Transverse colon (tissue), 4 donors: ENCODE data around the gene ROBO1. TPM values are rescaled to one million over a fixed set of nuclear protein-coding genes. Genes with fewer than 3 reads are reported as not detected.

Experiments used
- DNase-seq: peaks from one replicate; pipeline ENCODE4 v3.0.0-alpha.2; 2019
- H3K27ac ChIP-seq, 4 donors: fragments of 200-600 bp; sonication (generic); 2 replicates each; pipeline ENCODE4 v1.5.1; 2016 to 2018; ENCODE audit warnings: inconsistent platforms in 4 of 4
- H3K27me3 ChIP-seq: fragments of 200-600 bp; sonication (generic); 2 replicates; pipeline ENCODE4 v1.5.1; 2017; ENCODE audit warnings: inconsistent platforms
- H3K36me3 ChIP-seq, 4 donors: fragments of 200-600 bp; sonication (generic); 2 replicates each; pipeline ENCODE4 v1.5.1; 2017 to 2019; ENCODE audit warnings: inconsistent platforms in 4 of 4
- H3K4me1 ChIP-seq, 4 donors: fragments of 200-600 bp; sonication (generic); 2 replicates each; pipeline ENCODE4 v1.5.1; 2017 to 2020; ENCODE audit warnings: inconsistent platforms in 4 of 4
- H3K4me3 ChIP-seq, 4 donors: fragments of 200-600 bp; sonication (generic); 1 replicate in 1 of 4; 2 replicates in 3 of 4; pipeline versions ENCODE4 v1.5.1 to v1.6.1; 2017 to 2019; ENCODE audit warnings: inconsistent platforms in 4 of 4
- H3K9me3 ChIP-seq, 2 donors: fragments of 200-600 bp; sonication (generic); 2 replicates each; pipeline ENCODE4 v1.5.1; 2017 to 2019; ENCODE audit warnings: inconsistent platforms in 2 of 2
- CTCF ChIP-seq, 5 experiments: fragments of 200-600 bp in 3 of 5; fragments of 450-650 bp in 2 of 5; sonication (generic) in 3 of 5; IDR thresholded peaks; 1 replicate in 2 of 5; 2 replicates in 3 of 5; pipeline ENCODE4 v1.5.1; 2016 to 2017; ENCODE audit warnings: antibody characterized with exemption in 5 of 5, inconsistent platforms in 3 of 5, mild to moderate bottlenecking in 2 of 5, moderate library complexity in 1 of 5
- EP300 ChIP-seq: sonication (generic); formaldehyde crosslinking; IDR thresholded peaks from one replicate; pipeline ENCODE4 v1.6.1; 2017; ENCODE audit warnings: antibody characterized with exemption, low read depth
- POLR2A ChIP-seq: fragments of 450-650 bp; IDR thresholded peaks from one replicate; pipeline ENCODE4 v1.6.1; 2016; ENCODE audit warnings: antibody characterized with exemption, mild to moderate bottlenecking, moderate library complexity
- POLR2AphosphoS5 ChIP-seq, 3 donors: sonication (generic); formaldehyde crosslinking; IDR thresholded peaks; one replicate each; pipeline ENCODE4 v1.6.1; 2016; ENCODE audit warnings: antibody characterized with exemption in 3 of 3
- WGBS, 2 donors: methylation state at CpG; one replicate each; pipeline ENCODE4 v1.1.5; 2018; ENCODE audit warnings: low coverage in 1 of 2; 5-methylcytosine and 5-hydroxymethylcytosine counted together
- in situ Hi-C, 4 donors: fragments of 200-750 bp; cut with MboI; loops; one replicate each; pipeline versions ENCODE4 v1.15.0 to v1.15.1; 2017; ENCODE audit warnings: low sequenced_read_pairs in 3 of 4, low pct_ligation_motif_present in 1 of 4, low pct_unique_long_range_greater_than_20kb in 1 of 4
- intact Hi-C: fragments of 100-400 bp; cut with DNase I; formaldehyde crosslinking; loops from one replicate; pipeline ENCODE4 v1.15.1; 2023; ENCODE audit warnings: low total_unique reads
- total RNA-seq, 4 donors: library from RNA; depleted of rRNA; stranded (reverse); fragments of >200 nt; gene quantifications; one replicate each; pipeline ENCODE4 v1.1.0, GENCODE V29; 2016

Gene ROBO1
- total RNA-seq, 4 donors from 2014 or later, result 7.6 to 68.7 (median 9.1) TPM

- no peaks in the 10 kb centered on the region for H3K36me3 ChIP-seq
- intact Hi-C loops, result no loop called here
- peaks cover 0 to 7% (median 0%) of the 10 kb centered on the region in 4 donors for H3K4me1 ChIP-seq
- no peak overlapping the region for H3K27ac ChIP-seq
- in situ Hi-C loops, result no loop called here
- no peak for TF ChIP-seq POLR2A
- no peak for TF ChIP-seq CTCF (IDR thresholded peaks at IDR 0.05)
- TF ChIP-seq POLR2AphosphoS5 (IDR thresholded peaks at IDR 0.05), result no peak
- TF ChIP-seq EP300, result no peak
- H3K27me3 ChIP-seq, result no peaks in the 10 kb centered on the region
- H3K4me3 ChIP-seq, result no peak overlapping the region
- no peaks in the 10 kb centered on the region for H3K9me3 ChIP-seq
- DNase-seq, result no peak
These were observed 757.9 kb downstream of the ROBO1 start for GRCh38 chr3:79009861-79010260.

GRCh38 chr3:79006077-79006476 lies 761.7 kb downstream of the ROBO1 start:
- no peak for TF ChIP-seq POLR2AphosphoS5 (IDR thresholded peaks at IDR 0.05)
- TF ChIP-seq POLR2A, result no peak
- no peak for TF ChIP-seq CTCF (IDR thresholded peaks at IDR 0.05)
- TF ChIP-seq EP300, result no peak
- H3K4me1 ChIP-seq, result no peaks in the 10 kb centered on the region
- no peak for DNase-seq
- H3K9me3 ChIP-seq, result no peaks in the 10 kb centered on the region
- no peaks in the 10 kb centered on the region for H3K36me3 ChIP-seq
- H3K27ac ChIP-seq, result no peak overlapping the region
- H3K27me3 ChIP-seq, result no peaks in the 10 kb centered on the region
- intact Hi-C loops, result no loop called here
- in situ Hi-C loops, result no loop called here
- 44 to 57% methylated on average over 1 of the region's 1 CpG for WGBS, 2 donors
- no peak overlapping the region for H3K4me3 ChIP-seq

- no peaks in the 10 kb centered on the region for H3K4me1 ChIP-seq
- no peak for DNase-seq
- intact Hi-C loops (no loop called here), in situ Hi-C loops (no loop called here)
- H3K27me3 ChIP-seq, result no peaks in the 10 kb centered on the region
- no peaks in the 10 kb centered on the region for H3K36me3 ChIP-seq
- no peaks in the 10 kb centered on the region for H3K9me3 ChIP-seq
- H3K4me3 ChIP-seq, result no peak overlapping the region
- TF ChIP-seq EP300 (no peak), POLR2AphosphoS5 (IDR thresholded peaks at IDR 0.05) (no peak), CTCF (IDR thresholded peaks at IDR 0.05) (no peak), POLR2A (no peak)
- WGBS, 2 donors, result 74 to 84% methylated on average over 3 to 6 of the region's 6 CpGs
- H3K27ac ChIP-seq, result no peak overlapping the region
These were observed 762.7 kb downstream of the ROBO1 start for GRCh38 chr3:79005084-79005483.

GRCh38 chr3:79003994-79004393 lies 763.8 kb downstream of the ROBO1 start:
- H3K36me3 ChIP-seq, result no peaks in the 10 kb centered on the region
- WGBS, 2 donors, result 95 to 100% methylated on average over 1 of the region's 1 CpG
- TF ChIP-seq POLR2A, result no peak
- TF ChIP-seq EP300, result no peak
- no peak for TF ChIP-seq CTCF (IDR thresholded peaks at IDR 0.05)
- no peak for TF ChIP-seq POLR2AphosphoS5 (IDR thresholded peaks at IDR 0.05)

More at GRCh38 chr3:79003994-79004393, 763.8 kb downstream of the ROBO1 start:
- no peaks in the 10 kb centered on the region for H3K27me3 ChIP-seq
- no peaks in the 10 kb centered on the region for H3K9me3 ChIP-seq
- DNase-seq, result no peak
- no peak overlapping the region for H3K4me3 ChIP-seq
- no peaks in the 10 kb centered on the region for H3K4me1 ChIP-seq
- in situ Hi-C loops (no loop called here), intact Hi-C loops (no loop called here)
- no peak overlapping the region for H3K27ac ChIP-seq
